ENCODE data around the gene TNFRSF4. TPM values are rescaled to one million over a fixed set of nuclear protein-coding genes. Genes with fewer than 3 reads are reported as not detected.

The TNFRSF4 gene
- total RNA-seq (2021; fragmentation: NEBNext Ultra II Directional; extraction: Animal tissue kit (Norgen Biotek cat#: 25700)): under 1 TPM in 1 of 6 experiments, not detected in 5; 0.17 TPM
- long read RNA-seq: 0 reads

DNA sequence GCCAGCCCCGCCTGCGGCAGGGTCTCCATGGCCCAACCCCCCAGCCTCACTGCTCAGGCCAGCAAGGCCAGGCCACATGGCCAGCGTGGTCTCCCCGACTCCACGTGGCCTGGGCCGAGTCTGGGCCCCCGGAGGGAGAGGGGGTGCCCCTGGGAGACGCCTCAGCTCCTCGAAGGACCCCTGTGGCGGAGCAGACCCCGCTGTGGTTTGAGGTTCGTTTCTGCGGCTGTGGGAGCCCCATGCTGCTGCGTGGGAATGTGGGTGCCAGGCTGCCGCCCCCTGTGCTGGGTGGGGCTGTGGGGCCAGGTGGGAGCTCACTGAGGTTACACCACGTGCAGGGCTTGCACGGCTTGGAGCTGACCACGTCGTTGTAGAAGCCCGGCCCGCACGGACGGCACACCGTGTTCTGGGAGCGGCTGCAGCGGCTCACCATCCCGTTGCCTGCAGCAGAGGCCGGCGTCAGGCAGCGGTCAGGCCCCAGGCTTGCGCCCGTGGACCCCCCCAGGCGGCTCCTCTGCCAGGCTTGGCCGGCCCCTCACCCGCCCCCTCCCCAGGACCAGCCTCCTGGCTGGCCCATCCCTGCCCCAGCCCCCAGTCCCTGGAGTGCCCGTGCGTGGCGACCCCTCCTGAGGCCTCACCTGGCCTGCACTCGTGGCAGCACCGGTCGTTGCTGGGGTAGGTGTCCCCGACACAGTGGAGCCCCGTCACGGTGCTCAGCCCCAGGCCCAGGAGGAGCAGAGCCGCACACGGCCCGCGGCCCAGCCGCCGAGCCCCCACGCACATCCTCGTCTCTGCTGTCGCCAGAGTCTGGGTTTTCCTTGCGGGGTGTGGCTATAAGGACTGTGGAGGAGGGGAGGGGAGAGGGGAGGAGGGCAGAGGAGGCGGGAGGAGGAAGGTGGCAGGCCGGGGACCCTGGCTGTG lies at the start of gene TNFRSF4:
Gene TNFRSF4 (minus strand): TSS at position 809 of the 921 bp plus-strand sequence. CDS start 26 bp downstream, at position 783.
- H3K36me3 Mint-ChIP-seq (ENCODE audit: low read depth): peaks cover 8% of the 10 kb centered on the region; the same call in 1 of the 2 replicates
- H3K4me3 Mint-ChIP-seq: no peak within 1 kb of the TSS
- peaks cover 3% of the 10 kb centered on the region for H3K4me1 Mint-ChIP-seq (ENCODE audit: low read depth)
- TF ChIP-seq, protein P1, sequence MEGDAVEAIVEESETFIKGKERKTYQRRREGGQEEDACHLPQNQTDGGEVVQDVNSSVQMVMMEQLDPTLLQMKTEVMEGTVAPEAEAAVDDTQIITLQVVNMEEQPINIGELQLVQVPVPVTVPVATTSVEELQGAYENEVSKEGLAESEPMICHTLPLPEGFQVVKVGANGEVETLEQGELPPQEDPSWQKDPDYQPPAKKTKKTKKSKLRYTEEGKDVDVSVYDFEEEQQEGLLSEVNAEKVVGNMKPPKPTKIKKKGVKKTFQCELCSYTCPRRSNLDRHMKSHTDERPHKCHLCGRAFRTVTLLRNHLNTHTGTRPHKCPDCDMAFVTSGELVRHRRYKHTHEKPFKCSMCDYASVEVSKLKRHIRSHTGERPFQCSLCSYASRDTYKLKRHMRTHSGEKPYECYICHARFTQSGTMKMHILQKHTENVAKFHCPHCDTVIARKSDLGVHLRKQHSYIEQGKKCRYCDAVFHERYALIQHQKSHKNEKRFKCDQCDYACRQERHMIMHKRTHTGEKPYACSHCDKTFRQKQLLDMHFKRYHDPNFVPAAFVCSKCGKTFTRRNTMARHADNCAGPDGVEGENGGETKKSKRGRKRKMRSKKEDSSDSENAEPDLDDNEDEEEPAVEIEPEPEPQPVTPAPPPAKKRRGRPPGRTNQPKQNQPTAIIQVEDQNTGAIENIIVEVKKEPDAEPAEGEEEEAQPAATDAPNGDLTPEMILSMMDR (IDR thresholded peaks at IDR 0.05): no peak
- H3K27me3 Mint-ChIP-seq (ENCODE audit: insufficient read depth): 0 out of 2 replicates have a peak, but pooled peaks cover 1% of the 10 kb centered on the region
- H3K27ac Mint-ChIP-seq: no peak within 1 kb of the TSS
- DNase-seq: no peak
- no peaks in the 10 kb centered on the region for H3K9me3 Mint-ChIP-seq

DNA sequence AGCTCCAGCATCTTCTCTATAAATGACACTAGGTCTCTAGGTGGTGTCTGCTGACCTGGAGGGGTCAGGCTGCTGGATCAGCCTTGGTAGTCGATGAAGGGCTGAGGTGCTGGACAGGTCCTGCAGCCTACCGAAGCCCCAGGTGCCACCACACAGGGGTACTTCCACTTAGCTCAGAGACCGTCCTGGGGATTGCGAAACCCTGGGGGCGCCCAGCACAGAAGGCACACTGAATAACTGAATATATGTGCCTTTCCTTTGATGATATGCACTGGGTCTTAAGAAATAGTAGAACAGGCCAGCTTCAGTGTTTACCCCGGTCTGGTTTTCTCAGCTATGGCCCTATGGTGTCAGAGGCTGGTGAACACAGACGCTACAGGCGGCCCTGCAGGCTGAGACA lies 48.8 kb upstream of the TNFRSF4 start:
- no peak for DNase-seq
- peak overlapping the region; percentile 99 for H3K27ac Mint-ChIP-seq
- TF ChIP-seq, protein P1 (IDR thresholded peaks at IDR 0.05): no peak
- H3K4me1 Mint-ChIP-seq (ENCODE audit: low read depth): peaks cover 51% of the 10 kb centered on the region
- H3K36me3 Mint-ChIP-seq (ENCODE audit: low read depth): peaks cover 30% of the 10 kb centered on the region
- H3K9me3 Mint-ChIP-seq: no peaks in the 10 kb centered on the region
- H3K4me3 Mint-ChIP-seq: no peak overlapping the region
- peaks cover 12% of the 10 kb centered on the region for H3K27me3 Mint-ChIP-seq (ENCODE audit: insufficient read depth)

DNA sequence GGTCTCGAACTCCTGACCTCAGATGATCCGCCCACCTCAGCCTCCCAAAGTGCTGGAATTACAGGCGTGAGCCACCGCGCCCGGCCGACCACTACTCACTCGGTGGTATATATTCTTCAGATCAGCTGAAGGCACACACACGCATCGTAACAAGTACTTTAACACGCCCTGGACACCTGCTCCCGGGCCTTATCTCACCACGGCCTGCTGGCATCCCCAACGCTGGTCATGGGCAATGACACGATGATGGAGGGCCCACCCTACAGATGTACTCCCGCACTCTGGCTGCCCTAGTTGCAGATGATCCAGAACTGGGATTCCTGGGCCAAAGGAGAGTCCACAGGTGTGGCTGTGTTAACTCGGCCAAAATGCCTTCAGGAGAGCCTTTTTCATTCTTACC lies 48.1 kb upstream of the TNFRSF4 start:
- Mint-ChIP-seq H3K4me1 (ENCODE audit: low read depth) (peaks cover 47% of the 10 kb centered on the region), H3K36me3 (ENCODE audit: low read depth) (peaks cover 30% of the 10 kb centered on the region), H3K27ac (peak overlapping the region; percentile 31; the same call in 1 of the 2 replicates), H3K9me3 (no peaks in the 10 kb centered on the region), H3K4me3 (no peak overlapping the region), H3K27me3 (ENCODE audit: insufficient read depth) (peaks cover 11% of the 10 kb centered on the region)
- no peak for DNase-seq
- TF ChIP-seq, protein P1 (IDR thresholded peaks at IDR 0.05): no peak

DNA sequence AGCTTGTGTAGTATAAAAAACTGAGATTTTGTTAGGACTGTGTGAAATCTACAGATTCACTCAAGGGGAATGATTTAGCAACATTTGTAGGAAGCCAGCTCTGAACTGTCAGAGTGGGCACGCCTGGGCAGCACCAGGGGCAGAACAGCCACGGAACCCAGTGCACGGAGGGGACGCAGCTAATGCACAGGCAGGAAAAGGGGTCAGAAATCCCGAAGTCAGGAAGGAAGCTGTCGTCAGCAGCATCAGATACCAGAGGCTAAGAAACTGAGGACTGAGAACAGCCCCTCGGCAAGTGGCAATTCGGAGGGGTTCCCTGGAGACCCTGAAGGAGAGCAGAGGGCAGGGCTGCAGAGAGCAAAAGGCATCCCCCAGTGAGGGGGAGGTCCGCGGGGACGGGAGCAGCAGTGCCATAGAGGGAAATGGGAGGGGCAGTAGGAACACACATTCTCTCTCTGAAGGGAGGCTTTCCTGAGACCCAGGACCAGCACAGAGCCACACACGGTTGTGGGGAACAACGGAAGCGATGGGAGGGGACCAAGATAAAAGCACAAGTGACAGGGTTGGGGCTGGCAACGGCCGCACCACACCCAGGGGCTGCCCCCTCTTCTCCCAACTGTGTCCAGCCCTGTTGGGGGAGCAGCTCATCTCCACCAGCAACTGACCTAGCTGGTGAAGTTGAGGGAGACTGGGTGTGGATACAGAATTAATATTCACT lies 47.0 kb upstream of the TNFRSF4 start:
- Mint-ChIP-seq H3K36me3 (ENCODE audit: low read depth) (peaks cover 32% of the 10 kb centered on the region), H3K4me3 (no peak overlapping the region), H3K9me3 (no peaks in the 10 kb centered on the region), H3K27me3 (ENCODE audit: insufficient read depth) (peaks cover 11% of the 10 kb centered on the region), H3K27ac (peak overlapping the region; percentile 80), H3K4me1 (ENCODE audit: low read depth) (peaks cover 42% of the 10 kb centered on the region)
- TF ChIP-seq, protein P1 (IDR thresholded peaks at IDR 0.05): no peak
- no peak for DNase-seq

DNA sequence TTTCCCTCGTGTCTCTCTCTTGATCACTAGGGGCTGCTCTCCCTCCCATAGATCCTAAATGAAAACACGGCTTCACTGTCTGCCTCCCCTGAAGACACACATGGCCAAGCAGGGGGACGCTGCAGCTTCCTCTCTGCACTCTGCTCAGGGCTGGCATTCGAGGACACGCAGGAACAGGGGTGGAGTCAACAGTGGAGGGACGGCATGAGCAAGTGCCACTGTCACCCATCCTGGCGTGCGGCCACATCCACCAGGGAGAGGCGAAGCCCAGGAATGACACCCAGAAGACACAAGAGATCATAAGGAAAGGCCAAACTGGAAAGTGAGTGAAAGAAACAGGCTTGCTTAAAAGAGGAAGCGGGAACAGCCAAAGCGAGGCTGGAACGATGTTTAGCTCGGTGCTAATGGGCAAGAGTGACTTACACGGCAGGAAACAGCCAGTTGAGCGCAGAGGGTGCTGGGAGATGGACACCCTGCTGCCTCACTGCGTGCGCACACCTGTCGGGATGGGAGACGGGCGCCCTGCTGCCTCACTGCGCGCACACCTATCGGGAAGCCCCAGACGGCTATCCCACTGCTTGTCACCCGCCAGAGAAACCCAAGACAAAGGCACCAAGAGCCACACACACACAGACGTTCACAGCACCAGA lies 46.1 kb upstream of the TNFRSF4 start:
- TF ChIP-seq, protein P1 (IDR thresholded peaks at IDR 0.05): no peak
- H3K4me1 Mint-ChIP-seq (ENCODE audit: low read depth): peaks cover 33% of the 10 kb centered on the region
- no peak overlapping the region for H3K4me3 Mint-ChIP-seq
- peaks cover 8% of the 10 kb centered on the region for H3K27me3 Mint-ChIP-seq (ENCODE audit: insufficient read depth)
- no peak for DNase-seq
- H3K9me3 Mint-ChIP-seq: no peaks in the 10 kb centered on the region
- peak overlapping the region; percentile 80 for H3K27ac Mint-ChIP-seq
- H3K36me3 Mint-ChIP-seq (ENCODE audit: low read depth): peaks cover 24% of the 10 kb centered on the region
